DMS114 treated with DMSO at 0.1 percent for 48 hours (cell line): ENCODE results near the gene PABPN1L.

Experiments
- DNase-seq: peaks from one replicate; lab custom pipeline; 2025; ENCODE audit not compliant: unreplicated experiment; lab: John Stamatoyannopoulos, UW

The PABPN1L gene

GRCh38 chr16:88853325-88853941 lies 13.0 kb downstream of the PABPN1L start:
- no peak for DNase-seq

- no peak for DNase-seq
Observed at GRCh38 chr16:88851616-88852015, 14.8 kb downstream of the PABPN1L start.

- no peak for DNase-seq
Observed at GRCh38 chr16:88850531-88851199, 15.8 kb downstream of the PABPN1L start.

GRCh38 chr16:88848557-88848956 lies 17.9 kb downstream of the PABPN1L start:
- no peak for DNase-seq

GRCh38 chr16:88847654-88848053 lies 18.8 kb downstream of the PABPN1L start:
- no peak for DNase-seq

GRCh38 chr16:88846088-88846487 lies 20.4 kb downstream of the PABPN1L start:
- DNase-seq = no peak

- no peak for DNase-seq
Observed at GRCh38 chr16:88844419-88845036, 21.9 kb downstream of the PABPN1L start.

GRCh38 chr16:88843256-88843655 lies 23.2 kb downstream of the PABPN1L start:
- DNase-seq = no peak

- no peak for DNase-seq
Observed at GRCh38 chr16:88842806-88843205, 23.7 kb downstream of the PABPN1L start.

- no peak for DNase-seq
Observed at GRCh38 chr16:88842308-88842756, 24.1 kb downstream of the PABPN1L start.

GRCh38 chr16:88841521-88842307 lies 24.7 kb downstream of the PABPN1L start:
- no peak for DNase-seq

- no peak for DNase-seq
Observed at GRCh38 chr16:88840600-88841215, 25.8 kb downstream of the PABPN1L start.

GRCh38 chr16:88839745-88840599 lies 26.5 kb downstream of the PABPN1L start:
- DNase-seq = no peak

- DNase-seq = no peak
Observed at GRCh38 chr16:88839026-88839529, 27.4 kb downstream of the PABPN1L start.

GRCh38 chr16:88838566-88838965 lies 27.9 kb downstream of the PABPN1L start:
- DNase-seq = no peak

GRCh38 chr16:88837806-88838205 lies 28.7 kb downstream of the PABPN1L start:
- no peak for DNase-seq

- no peak for DNase-seq
Observed at GRCh38 chr16:88836791-88837190, 29.7 kb downstream of the PABPN1L start.

GRCh38 chr16:88835818-88836217 lies 30.6 kb downstream of the PABPN1L start:
- DNase-seq = no peak

GRCh38 chr16:88835383-88835782 lies 31.1 kb downstream of the PABPN1L start:
- no peak for DNase-seq

GRCh38 chr16:88834670-88835069 lies 31.8 kb downstream of the PABPN1L start:
- DNase-seq = no peak
